ENCODE measurements around the gene KLHL2. TPM values are rescaled to one million over a fixed set of nuclear protein-coding genes. Genes with fewer than 3 reads are reported as not detected.
"Not testable (repeated sequence)": the region's sequence is repeated elsewhere in the genome, so short reads cannot be mapped to it uniquely, and the experiment has no call there.

Gene KLHL2
- total and polyA plus RNA-seq, 9 of the 15 experiments (the other 6 are each of a cell fraction or from before 2014, with no cell fraction given) = 2.5 to 11.3 (median 6.1) TPM

- Histone ChIP-seq H3K9me3 (replicated peaks; ENCODE audit: control insufficient read depth, insufficient read depth, low read depth, low read length) (no peaks in the 10 kb centered on the region), H3K27me3 (ENCODE audit: control insufficient read depth in 2 of 2, insufficient read depth in 2 of 2, low read length in 2 of 2) (no peaks in the 10 kb centered on the region; a peak in 1 of 5 replicates), H3K36me3 (ENCODE audit: control insufficient read depth, insufficient read depth, low read length) (no peaks in the 10 kb centered on the region), H4K20me1 (replicated peaks; ENCODE audit: control insufficient read depth, insufficient read depth, low read length) (no peaks in the 10 kb centered on the region), H3K4me2 (ENCODE audit: insufficient read depth, low read length) (no peak overlapping the region), H3K4me3 (no peak overlapping the region), H2AFZ (ENCODE audit: low read depth, low read length) (no peak overlapping the region), H3K9me1 (ENCODE audit: control insufficient read depth, insufficient read depth, low read length) (no peaks in the 10 kb centered on the region), H3K9ac (ENCODE audit: insufficient read depth in 1 of 2, low read depth in 2 of 2, low read length in 2 of 2) (no peak overlapping the region), H3K79me2 (ENCODE audit: control insufficient read depth, insufficient read depth, low read length) (no peaks in the 10 kb centered on the region), H3K4me1 (replicated peaks in 1 of 2; ENCODE audit: control insufficient read depth in 2 of 2, insufficient read depth in 2 of 2, low read length in 2 of 2) (no peaks in the 10 kb centered on the region), H3K27ac (ENCODE audit: extremely low read depth, low read depth, low read length) (no peak overlapping the region)
- BruUV-seq (replicated peaks) = no TSS peak
- FAIRE-seq (no peak), ATAC-seq (peak; percentile 42; the same call in 2 of the 3 replicates), DNase-seq (ENCODE audit: extremely low read depth in 1 of 4, low spot score in 3 of 4) (no peak)
- no peak for TF ChIP-seq PRDM10 (IDR thresholded peaks at IDR 0.05; ENCODE audit: partially characterized antibody)
- no peak for TF ChIP-seq ATF4 (CRISPR knock-in tag; IDR thresholded peaks at IDR 0.05)
- in situ Hi-C loops (cut with MboI) (no loop called here), intact Hi-C loops (cut with micrococcal nuclease) (no loop called here)
- ChIA-PET CTCF (ENCODE audit: low intra/inter-chr PET ratio) (no interaction called here), POLR2A (no interaction called here)
- WGBS (ENCODE audit: insufficient coverage, low coverage, missing lambda C conversion rate) = 7% methylated on average over 2 of the region's 2 CpGs
Observed at GRCh38 chr4:165170819-165171218, 36.5 kb upstream of the KLHL2 start.

- intact Hi-C loops (cut with micrococcal nuclease); ATAC-seq; H3K27me3 ChIP-seq (ENCODE audit: control insufficient read depth in 2 of 2, insufficient read depth in 2 of 2, low read length in 2 of 2); in situ Hi-C loops (cut with MboI); H3K79me2 ChIP-seq (ENCODE audit: control insufficient read depth, insufficient read depth, low read length); H2AFZ ChIP-seq (ENCODE audit: low read depth, low read length); CTCF ChIA-PET (ENCODE audit: low intra/inter-chr PET ratio); FAIRE-seq; H3K9me1 ChIP-seq (ENCODE audit: control insufficient read depth, insufficient read depth, low read length); H3K4me3 ChIP-seq; H3K27ac ChIP-seq (ENCODE audit: extremely low read depth, low read depth, low read length); H3K9me3 ChIP-seq (replicated peaks; ENCODE audit: control insufficient read depth, insufficient read depth, low read depth, low read length); BruUV-seq (replicated peaks); H3K4me1 ChIP-seq (replicated peaks in 1 of 2; ENCODE audit: control insufficient read depth in 2 of 2, insufficient read depth in 2 of 2, low read length in 2 of 2); H4K20me1 ChIP-seq (replicated peaks; ENCODE audit: control insufficient read depth, insufficient read depth, low read length); H3K4me2 ChIP-seq (ENCODE audit: insufficient read depth, low read length); H3K36me3 ChIP-seq (ENCODE audit: control insufficient read depth, insufficient read depth, low read length); POLR2A ChIA-PET; H3K9ac ChIP-seq (ENCODE audit: insufficient read depth in 1 of 2, low read depth in 2 of 2, low read length in 2 of 2); DNase-seq (ENCODE audit: extremely low read depth in 1 of 4, low spot score in 3 of 4): not testable (repeated sequence)
- WGBS (ENCODE audit: insufficient coverage, low coverage, missing lambda C conversion rate) = 4% methylated on average over 3 of the region's 3 CpGs
Observed at GRCh38 chr4:165175470-165175869, 31.9 kb upstream of the KLHL2 start.
